Activated naive CD4-positive, alpha-beta T cell treated with anti-CD3 and anti-CD28 coated beads, Interleukin-2, amount 50 U/mL, for 72 hours (primary cell): Measurements from ENCODE around the gene P2RX7. TPM values are rescaled to one million over a fixed set of nuclear protein-coding genes. Genes with fewer than 3 reads are reported as not detected.
"Not testable (repeated sequence)": the region's sequence is repeated elsewhere in the genome, so short reads cannot be mapped to it uniquely, and the experiment has no call there.

Experiments
- ATAC-seq, 2 donors: fragments of 150-1000 bp; cut with Tn5 transposase; 2 replicates each; pipeline ENCODE4 v1.10.0; 2021; ENCODE audit warnings: mild to moderate bottlenecking in 2 of 2, moderate library complexity in 2 of 2
- DNase-seq, 2 donors: peaks; one replicate each; pipeline ENCODE4 v3.0.0; 2021 to 2022; ENCODE audit warnings: low spot score in 2 of 2
- H3K27ac Mint-ChIP-seq, 2 donors: one replicate each; pipeline ENCODE4 v1.8.0; 2022; ENCODE audit warnings: mild to moderate bottlenecking in 2 of 2, mixed read lengths in 2 of 2
- H3K36me3 Mint-ChIP-seq, 2 donors: one replicate each; pipeline ENCODE4 v1.8.0; 2022; ENCODE audit warnings: mixed read lengths in 2 of 2
- H3K9me3 Mint-ChIP-seq, 2 donors: one replicate each; pipeline ENCODE4 v1.8.0; 2022; ENCODE audit warnings: mixed read lengths in 2 of 2
- total RNA-seq, 2 donors: library from RNA; stranded (reverse); gene quantifications; one replicate each; pipeline ENCODE4 v1.2.3, GENCODE V29; 2022

Gene P2RX7
- total RNA-seq, 2 donors from 2014 or later: 1.2 to 7.3 TPM

- Mint-ChIP-seq H3K36me3 (peaks cover 5 to 10% of the 10 kb centered on the region in 2 donors), H3K27ac (peak overlapping the region; percentile 29 to 47), H3K9me3 (no peaks in the 10 kb centered on the region)
- DNase-seq (no peak), ATAC-seq (peak; percentile 77 to 82)
These were observed 90.9 kb downstream of the P2RX7 start for GRCh38 chr12:121223292-121224285.

- ATAC-seq (peak; percentile 29 to 60), DNase-seq (no peak)
- H3K27ac Mint-ChIP-seq: peak overlapping the region; percentile 47 to 65
- no peaks in the 10 kb centered on the region for H3K9me3 Mint-ChIP-seq
- peaks cover 5 to 6% of the 10 kb centered on the region in 2 donors for H3K36me3 Mint-ChIP-seq
These were observed 91.9 kb downstream of the P2RX7 start for GRCh38 chr12:121224591-121224990.

GRCh38 chr12:121226399-121226798 is 93.7 kb downstream of the P2RX7 start:
- Mint-ChIP-seq H3K9me3 (no peaks in the 10 kb centered on the region), H3K27ac (peak overlapping the region in 1 of 2 donors; percentile 67), H3K36me3 (peaks cover 5 to 6% of the 10 kb centered on the region in 2 donors)
- DNase-seq: no peak
- no peak for ATAC-seq

- not testable (repeated sequence) for H3K27ac Mint-ChIP-seq, ATAC-seq, H3K36me3 Mint-ChIP-seq, DNase-seq, H3K9me3 Mint-ChIP-seq
These were observed 94.2 kb downstream of the P2RX7 start for GRCh38 chr12:121226871-121227270.

GRCh38 chr12:121227294-121227693 is 94.6 kb downstream of the P2RX7 start:
- Mint-ChIP-seq H3K27ac (no peak overlapping the region), H3K36me3 (peaks cover 0 to 5% of the 10 kb centered on the region in 2 donors), H3K9me3 (no peaks in the 10 kb centered on the region)
- no peak for ATAC-seq
- DNase-seq: no peak

GRCh38 chr12:121228919-121229665 is 96.4 kb downstream of the P2RX7 start:
- no peak for ATAC-seq
- H3K27ac Mint-ChIP-seq: no peak overlapping the region
- no peaks in the 10 kb centered on the region for H3K9me3 Mint-ChIP-seq
- no peak for DNase-seq
- H3K36me3 Mint-ChIP-seq: no peaks in the 10 kb centered on the region

GRCh38 chr12:121229826-121230537 is 97.3 kb downstream of the P2RX7 start:
- H3K36me3 Mint-ChIP-seq, H3K27ac Mint-ChIP-seq, H3K9me3 Mint-ChIP-seq: not testable (repeated sequence)
- DNase-seq (peak in 1 of 2 donors; percentile 70), ATAC-seq (peak; percentile 83)

GRCh38 chr12:121230538-121230907 is 97.8 kb downstream of the P2RX7 start:
- no peaks in the 10 kb centered on the region for H3K36me3 Mint-ChIP-seq
- H3K9me3 Mint-ChIP-seq: no peaks in the 10 kb centered on the region
- no peak for DNase-seq
- H3K27ac Mint-ChIP-seq: no peak overlapping the region
- peak in 1 of 2 donors; percentile 27 for ATAC-seq

GRCh38 chr12:121232163-121232562 is 99.5 kb downstream of the P2RX7 start:
- Mint-ChIP-seq H3K27ac (peak overlapping the region in 1 of 2 donors; percentile 82), H3K9me3 (no peaks in the 10 kb centered on the region), H3K36me3 (no peaks in the 10 kb centered on the region)
- DNase-seq (no peak), ATAC-seq (no peak)

GRCh38 chr12:121232977-121233627 is 100.4 kb downstream of the P2RX7 start:
- peaks cover 0 to 5% of the 10 kb centered on the region in 2 donors for H3K36me3 Mint-ChIP-seq
- DNase-seq (no peak), ATAC-seq (no peak)
- peak overlapping the region in 1 of 2 donors; percentile 85 for H3K27ac Mint-ChIP-seq
- no peaks in the 10 kb centered on the region for H3K9me3 Mint-ChIP-seq

GRCh38 chr12:121233628-121234020 is 100.9 kb downstream of the P2RX7 start:
- H3K9me3 Mint-ChIP-seq: no peaks in the 10 kb centered on the region
- H3K27ac Mint-ChIP-seq: no peak overlapping the region
- H3K36me3 Mint-ChIP-seq: peaks cover 0 to 5% of the 10 kb centered on the region in 2 donors
- DNase-seq (no peak), ATAC-seq (no peak)

- DNase-seq (no peak), ATAC-seq (no peak)
- H3K9me3 Mint-ChIP-seq: no peaks in the 10 kb centered on the region
- no peak overlapping the region for H3K27ac Mint-ChIP-seq
- H3K36me3 Mint-ChIP-seq: peaks cover 19% of the 10 kb centered on the region in 2 donors
These were observed 104.1 kb downstream of the P2RX7 start for GRCh38 chr12:121236776-121237175.

GRCh38 chr12:121237415-121237814 is 104.7 kb downstream of the P2RX7 start:
- Mint-ChIP-seq H3K36me3 (peaks cover 19 to 20% of the 10 kb centered on the region in 2 donors), H3K27ac (peak overlapping the region in 1 of 2 donors; percentile 82), H3K9me3 (no peaks in the 10 kb centered on the region)
- DNase-seq (no peak), ATAC-seq (no peak)
